ENCODE results near the gene TRDMT1. TPM values are rescaled to one million over a fixed set of nuclear protein-coding genes. Genes with fewer than 3 reads are reported as not detected.
"Not testable (repeated sequence)": the region's sequence is repeated elsewhere in the genome, so short reads cannot be mapped to it uniquely, and the experiment has no call there.

The TRDMT1 gene
- total RNA-seq, 2 donors from 2014 or later: 12.3 to 21.0 TPM

GRCh38 chr10:17116193-17116592 is 85.3 kb downstream of the TRDMT1 start:
- TF ChIP-seq CTCF (IDR thresholded peaks at IDR 0.05): no peak
- no peak overlapping the region for H3K4me3 ChIP-seq
- ATAC-seq (ENCODE audit: insufficient number of reproducible peaks, low FRiP score, low read depth): no peak
- H3K9me3 ChIP-seq: no peaks in the 10 kb centered on the region
- no peaks in the 10 kb centered on the region for H3K27me3 ChIP-seq (replicated peaks; ENCODE audit: insufficient read depth)
- no peak overlapping the region for H3K27ac ChIP-seq
- no peaks in the 10 kb centered on the region for H3K36me3 ChIP-seq
- no peak for DNase-seq (ENCODE audit: low spot score)
- peaks cover 0 to 20% of the 10 kb centered on the region in 2 donors for H3K4me1 ChIP-seq (ENCODE audit: control insufficient read depth in 1 of 2, low read depth in 2 of 2)

- Histone ChIP-seq H3K9me3 (no peaks in the 10 kb centered on the region), H3K4me3 (no peak overlapping the region), H3K27ac (peak overlapping the region in 1 of 2 donors; percentile 40), H3K36me3 (no peaks in the 10 kb centered on the region), H3K27me3 (replicated peaks; ENCODE audit: insufficient read depth) (no peaks in the 10 kb centered on the region), H3K4me1 (ENCODE audit: control insufficient read depth in 1 of 2, low read depth in 2 of 2) (peaks cover 0 to 20% of the 10 kb centered on the region in 2 donors)
- DNase-seq (ENCODE audit: low spot score): no peak
- ATAC-seq (ENCODE audit: insufficient number of reproducible peaks, low FRiP score, low read depth): no peak
- no peak for TF ChIP-seq CTCF (IDR thresholded peaks at IDR 0.05)
Observed at GRCh38 chr10:17115683-17116082, 85.8 kb downstream of the TRDMT1 start.

GRCh38 chr10:17114878-17115444 is 86.5 kb downstream of the TRDMT1 start:
- not testable (repeated sequence) for ATAC-seq (ENCODE audit: insufficient number of reproducible peaks, low FRiP score, low read depth); DNase-seq (ENCODE audit: low spot score); H3K36me3 ChIP-seq; H3K27me3 ChIP-seq (replicated peaks; ENCODE audit: insufficient read depth); H3K4me3 ChIP-seq; H3K9me3 ChIP-seq
- H3K27ac ChIP-seq: peak overlapping the region; percentile 40 to 53
- peaks cover 0 to 20% of the 10 kb centered on the region in 2 donors for H3K4me1 ChIP-seq (ENCODE audit: control insufficient read depth in 1 of 2, low read depth in 2 of 2)

GRCh38 chr10:17113889-17114540 is 87.5 kb downstream of the TRDMT1 start:
- H3K27me3 ChIP-seq (replicated peaks; ENCODE audit: insufficient read depth): no peaks in the 10 kb centered on the region
- no peaks in the 10 kb centered on the region for H3K9me3 ChIP-seq
- H3K36me3 ChIP-seq: no peaks in the 10 kb centered on the region
- H3K4me3 ChIP-seq: no peak overlapping the region
- no peak for TF ChIP-seq CTCF (IDR thresholded peaks at IDR 0.05)
- DNase-seq (ENCODE audit: low spot score): no peak
- no peak for ATAC-seq (ENCODE audit: insufficient number of reproducible peaks, low FRiP score, low read depth)
- H3K27ac ChIP-seq: peak overlapping the region; percentile 40 to 53
- peaks cover 0 to 20% of the 10 kb centered on the region in 2 donors for H3K4me1 ChIP-seq (ENCODE audit: control insufficient read depth in 1 of 2, low read depth in 2 of 2)

GRCh38 chr10:17113346-17113745 is 88.1 kb downstream of the TRDMT1 start:
- Histone ChIP-seq H3K27me3 (replicated peaks; ENCODE audit: insufficient read depth) (no peaks in the 10 kb centered on the region), H3K27ac (peak overlapping the region in 1 of 2 donors; percentile 53), H3K36me3 (no peaks in the 10 kb centered on the region), H3K4me1 (ENCODE audit: control insufficient read depth in 1 of 2, low read depth in 2 of 2) (peaks cover 0 to 20% of the 10 kb centered on the region in 2 donors), H3K9me3 (no peaks in the 10 kb centered on the region), H3K4me3 (no peak overlapping the region)
- no peak for TF ChIP-seq CTCF (IDR thresholded peaks at IDR 0.05)
- DNase-seq (ENCODE audit: low spot score) (no peak), ATAC-seq (ENCODE audit: insufficient number of reproducible peaks, low FRiP score, low read depth) (no peak)
